Loucy (cell line): ENCODE results near the gene NRG3.

Source experiments
- EZH2phosphoT487 ChIP-seq: fragments of 200-600 bp; IDR thresholded peaks from 2 replicates; pipeline ENCODE4 v1.6.1; 2018; ENCODE audit warnings: antibody characterized with exemption, mild to moderate bottlenecking, moderate library complexity, borderline replicate concordance
- TF ChIP-seq, protein P1 (sequence below): fragments of 200-600 bp; sonication (generic); conservative IDR thresholded peaks from 2 replicates; pipeline ENCODE4 v1.5.1; 2014; ENCODE audit warnings: mild to moderate bottlenecking, antibody characterized with exemption, low read length

DNA sequence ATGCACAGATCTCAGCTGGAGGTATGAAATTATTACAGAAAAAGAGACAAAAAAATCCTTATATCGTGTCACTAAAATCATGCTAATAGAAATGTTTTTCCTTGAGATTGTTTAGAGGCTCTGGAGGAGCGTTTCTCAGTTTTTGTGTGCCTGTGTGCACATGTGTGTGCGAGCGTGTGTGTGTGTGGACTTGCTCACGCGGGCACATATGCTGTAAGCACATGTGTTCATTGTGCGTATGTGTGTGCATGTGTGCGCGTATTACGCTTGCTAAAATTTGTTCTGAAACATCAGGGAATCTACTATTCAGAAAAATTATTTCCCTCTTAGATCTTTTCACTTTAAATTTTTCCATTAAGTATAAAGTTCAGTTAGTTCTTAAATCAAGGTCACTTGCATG is 1111.2 kb downstream of the NRG3 start:
- TF ChIP-seq, protein P1, sequence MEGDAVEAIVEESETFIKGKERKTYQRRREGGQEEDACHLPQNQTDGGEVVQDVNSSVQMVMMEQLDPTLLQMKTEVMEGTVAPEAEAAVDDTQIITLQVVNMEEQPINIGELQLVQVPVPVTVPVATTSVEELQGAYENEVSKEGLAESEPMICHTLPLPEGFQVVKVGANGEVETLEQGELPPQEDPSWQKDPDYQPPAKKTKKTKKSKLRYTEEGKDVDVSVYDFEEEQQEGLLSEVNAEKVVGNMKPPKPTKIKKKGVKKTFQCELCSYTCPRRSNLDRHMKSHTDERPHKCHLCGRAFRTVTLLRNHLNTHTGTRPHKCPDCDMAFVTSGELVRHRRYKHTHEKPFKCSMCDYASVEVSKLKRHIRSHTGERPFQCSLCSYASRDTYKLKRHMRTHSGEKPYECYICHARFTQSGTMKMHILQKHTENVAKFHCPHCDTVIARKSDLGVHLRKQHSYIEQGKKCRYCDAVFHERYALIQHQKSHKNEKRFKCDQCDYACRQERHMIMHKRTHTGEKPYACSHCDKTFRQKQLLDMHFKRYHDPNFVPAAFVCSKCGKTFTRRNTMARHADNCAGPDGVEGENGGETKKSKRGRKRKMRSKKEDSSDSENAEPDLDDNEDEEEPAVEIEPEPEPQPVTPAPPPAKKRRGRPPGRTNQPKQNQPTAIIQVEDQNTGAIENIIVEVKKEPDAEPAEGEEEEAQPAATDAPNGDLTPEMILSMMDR = no peak
- no peak for TF ChIP-seq EZH2phosphoT487
